Endothelial cell of umbilical vein (primary cell): Measurements from ENCODE around the gene SLC35E4. TPM values are rescaled to one million over a fixed set of nuclear protein-coding genes. Genes with fewer than 3 reads are reported as not detected.

Source experiments
- BruUV-seq: library from RNA; stranded (reverse); fragments of 400-500 nt; replicated peaks from 2 replicates; lab custom pipeline; 2021; lab: Mats Ljungman, UMichigan
- CTCF ChIA-PET: fragments of 300-600, 350-600 bp; sonication (Branson Sonifier 250); formaldehyde crosslinking; loops from one replicate; lab custom pipeline; 2021; ENCODE audit warnings: antibody characterized with exemption, inconsistent platforms; lab: Charles Lee
- POLR2A ChIA-PET: fragments of 300-600, 350-600 bp; sonication (Branson Sonifier 250); formaldehyde crosslinking; loops from one replicate; lab custom pipeline; 2021; ENCODE audit warnings: antibody characterized with exemption, inconsistent platforms; lab: Charles Lee
- DNase-seq: peaks from one replicate; pipeline ENCODE4 v3.0.0-alpha.2; 2011; ENCODE audit warnings: low read depth, low spot score
- FAIRE-seq: peaks from 2 replicates; lab custom pipeline; 2011; peaks lifted over from hg19 to GRCh38; lab: Jason Lieb, UNC
- H2AFZ ChIP-seq: 2 replicates; pipeline ENCODE4 v1.6.0; 2012; ENCODE audit warnings: low read depth, low read length, control low read depth, inconsistent platforms
- H3K27ac ChIP-seq: 2 replicates; pipeline ENCODE4 v1.5.1; 2011; ENCODE audit warnings: low read depth, mild to moderate bottlenecking, control low read depth, low read length, moderate library complexity; ENCODE audit not compliant: insufficient read depth
- H3K27me3 ChIP-seq, 2 experiments: 2 replicates each; pipeline versions ENCODE4 v1.6.0 to v1.6.1; 2011; ENCODE audit warnings: low read length in 2 of 2, mixed read lengths in 1 of 2; ENCODE audit not compliant: control insufficient read depth in 2 of 2, insufficient read depth in 2 of 2
- H3K36me3 ChIP-seq, 2 experiments: 2 replicates in 1 of 2; 3 replicates in 1 of 2; pipeline ENCODE4 v1.5.1; 2011; ENCODE audit warnings: low read length in 2 of 2, mild to moderate bottlenecking in 1 of 2, moderate library complexity in 1 of 2; ENCODE audit not compliant: control insufficient read depth in 2 of 2, insufficient read depth in 2 of 2; ENCODE audit errors: extremely low read depth in 1 of 2
- H3K4me1 ChIP-seq: 3 replicates; pipeline ENCODE4 v1.5.1; 2011; ENCODE audit warnings: mild to moderate bottlenecking, low read length; ENCODE audit not compliant: control insufficient read depth, insufficient read depth; ENCODE audit errors: extremely low read depth
- H3K4me2 ChIP-seq: 2 replicates; pipeline ENCODE4 v1.6.1; 2011; ENCODE audit warnings: low read length, control low read depth, mixed read lengths; ENCODE audit not compliant: insufficient read depth
- H3K4me3 ChIP-seq, 3 experiments: fragments of 200-600 bp in 1 of 3; sonication (generic), shearing (Covaris generic) in 1 of 3; replicated peaks in 1 of 3; 2 replicates each; pipeline ENCODE4 v1.5.1; 2011 to 2016; ENCODE audit warnings: control low read depth in 3 of 3, low read length in 3 of 3, mild to moderate bottlenecking in 2 of 3, inconsistent platforms in 1 of 3, low read depth in 1 of 3, moderate library complexity in 1 of 3; ENCODE audit not compliant: insufficient read depth in 1 of 3
- H3K79me2 ChIP-seq: 2 replicates; pipeline ENCODE4 v1.6.0; 2012; ENCODE audit warnings: low read length, inconsistent platforms; ENCODE audit not compliant: control insufficient read depth, insufficient read depth
- H3K9ac ChIP-seq: replicated peaks from 2 replicates; pipeline ENCODE3; 2011; ENCODE audit warnings: low read length, control low read depth; ENCODE audit not compliant: insufficient read depth; ENCODE audit errors: extremely low read depth
- H3K9me1 ChIP-seq: replicated peaks from 3 replicates; pipeline ENCODE4 v1.6.0; 2011; ENCODE audit warnings: mild to moderate bottlenecking, low read length; ENCODE audit not compliant: control insufficient read depth, insufficient read depth; ENCODE audit errors: extremely low read depth
- H3K9me3 ChIP-seq: replicated peaks from 2 replicates; pipeline ENCODE4 v1.5.1; 2012; ENCODE audit warnings: low read length, inconsistent platforms; ENCODE audit not compliant: control insufficient read depth, insufficient read depth
- H4K20me1 ChIP-seq: replicated peaks from 2 replicates; pipeline ENCODE3; 2011; ENCODE audit warnings: mild to moderate bottlenecking, low read length; ENCODE audit not compliant: control insufficient read depth, insufficient read depth; ENCODE audit errors: extremely low read depth
- EZH2 ChIP-seq: IDR thresholded peaks from 2 replicates; pipeline ENCODE4 v1.6.1; 2012; ENCODE audit warnings: borderline replicate concordance, low read depth, mild to moderate bottlenecking, moderate library complexity, low read length, inconsistent platforms; ENCODE audit not compliant: severe bottlenecking
- FOS ChIP-seq: IDR thresholded peaks from 2 replicates; pipeline ENCODE4 v1.6.1; 2011; ENCODE audit warnings: mild to moderate bottlenecking, low read length, moderate library complexity, borderline replicate concordance; ENCODE audit not compliant: insufficient read depth
- GATA2 ChIP-seq: IDR thresholded peaks from 2 replicates; pipeline ENCODE4 v1.7.0; 2011; ENCODE audit warnings: low read depth, mild to moderate bottlenecking, moderate library complexity, mixed read lengths, low read length; ENCODE audit not compliant: insufficient read length, insufficient read depth
- JUN ChIP-seq: IDR thresholded peaks from 2 replicates; pipeline ENCODE4 v1.6.1; 2011; ENCODE audit warnings: borderline replicate concordance, low read depth; ENCODE audit not compliant: insufficient read length, insufficient read depth
- MAX ChIP-seq: IDR thresholded peaks from 2 replicates; pipeline ENCODE4 v1.6.1; 2011; ENCODE audit not compliant: insufficient read depth, insufficient read length
- MYC ChIP-seq: IDR thresholded peaks from one replicate; pipeline ENCODE4 v1.6.1; 2011; ENCODE audit warnings: mild to moderate bottlenecking, low read depth, low read length
- POLR2A ChIP-seq: IDR thresholded peaks from 2 replicates; pipeline ENCODE4 v1.6.1; 2012; ENCODE audit warnings: low read depth, mild to moderate bottlenecking, control low read depth, low read length
- POLR2AphosphoS5 ChIP-seq: IDR thresholded peaks from 2 replicates; pipeline ENCODE4 v1.6.1; 2012; ENCODE audit warnings: low read depth, mild to moderate bottlenecking, control low read depth, low read length, moderate library complexity; ENCODE audit not compliant: insufficient read depth
- dilution Hi-C: fragments of 300-500 bp; cut with MboI; formaldehyde crosslinking; loops from one replicate; pipeline ENCODE4 v1.15.0; 2019; ENCODE audit warnings: low sequenced_read_pairs; ENCODE audit not compliant: extremely low pct_ligation_motif_present
- intact Hi-C: fragments of 100-400 bp; cut with micrococcal nuclease; formaldehyde crosslinking; loops from one replicate; pipeline ENCODE4 v1.10.0; 2022
- polyA plus RNA-seq, 4 experiments: library from polyadenylated mRNA; depleted of rRNA in 3 of 4; stranded (reverse) in 3 of 4; unstranded in 1 of 4; fragments of >200 nt; gene quantifications; 2 replicates each; pipeline versions ENCODE4 v1.2.1 to v1.2.3, GENCODE V29; 2011 to 2012; ENCODE audit warnings: missing spikeins in 1 of 4
- total RNA-seq: library from RNA; stranded (reverse); gene quantifications from 2 replicates; pipeline ENCODE4 v1.2.3, GENCODE V29; 2021
- TF ChIP-seq, protein P1 (sequence below), 2 donors: IDR thresholded peaks; 1 replicate in 1 of 2; 2 replicates in 1 of 2; pipeline ENCODE4 v1.5.1; 2011; ENCODE audit warnings: low read length in 2 of 2, mild to moderate bottlenecking in 2 of 2, moderate library complexity in 2 of 2, control low read depth in 1 of 2, inconsistent platforms in 1 of 2, low read depth in 1 of 2; ENCODE audit not compliant: insufficient read depth in 1 of 2; ENCODE audit errors: extremely low read depth in 1 of 2

The SLC35E4 gene
- total and polyA plus RNA-seq, 2 donors (not counting 3 experiments of a cell fraction or from before 2014, with no cell fraction given): 10.7 to 15.3 TPM

DNA sequence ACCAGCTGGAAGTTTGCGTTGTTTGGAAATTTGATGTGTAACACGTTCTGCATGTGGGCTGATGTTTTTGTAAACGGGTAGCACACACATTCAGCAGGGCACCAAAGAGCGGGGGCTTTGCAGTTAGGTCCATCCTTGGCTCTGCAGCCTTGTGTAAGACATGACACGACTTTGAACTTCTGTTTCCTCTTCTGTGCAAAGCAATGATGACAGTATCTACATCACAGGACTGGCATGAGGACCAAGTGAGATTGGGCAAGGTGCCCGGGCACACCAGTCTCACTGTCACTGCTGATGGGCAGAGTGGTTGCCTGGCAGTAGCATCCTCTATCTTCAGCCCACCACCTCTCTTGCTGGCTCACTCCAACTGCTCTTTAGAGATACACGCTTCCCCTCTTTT is 25.3 kb upstream of the SLC35E4 start:
- H3K4me3 ChIP-seq: no peak overlapping the region
- FAIRE-seq (no peak), DNase-seq (no peak)
- H3K9me3 ChIP-seq: no peaks in the 10 kb centered on the region
- H3K36me3 ChIP-seq: peaks cover 0 to 25% of the 10 kb centered on the region in 2 experiments
- dilution Hi-C loops: no loop called here
- no peak overlapping the region for H3K27ac ChIP-seq
- intact Hi-C loops: no loop called here
- TF ChIP-seq, protein P1, sequence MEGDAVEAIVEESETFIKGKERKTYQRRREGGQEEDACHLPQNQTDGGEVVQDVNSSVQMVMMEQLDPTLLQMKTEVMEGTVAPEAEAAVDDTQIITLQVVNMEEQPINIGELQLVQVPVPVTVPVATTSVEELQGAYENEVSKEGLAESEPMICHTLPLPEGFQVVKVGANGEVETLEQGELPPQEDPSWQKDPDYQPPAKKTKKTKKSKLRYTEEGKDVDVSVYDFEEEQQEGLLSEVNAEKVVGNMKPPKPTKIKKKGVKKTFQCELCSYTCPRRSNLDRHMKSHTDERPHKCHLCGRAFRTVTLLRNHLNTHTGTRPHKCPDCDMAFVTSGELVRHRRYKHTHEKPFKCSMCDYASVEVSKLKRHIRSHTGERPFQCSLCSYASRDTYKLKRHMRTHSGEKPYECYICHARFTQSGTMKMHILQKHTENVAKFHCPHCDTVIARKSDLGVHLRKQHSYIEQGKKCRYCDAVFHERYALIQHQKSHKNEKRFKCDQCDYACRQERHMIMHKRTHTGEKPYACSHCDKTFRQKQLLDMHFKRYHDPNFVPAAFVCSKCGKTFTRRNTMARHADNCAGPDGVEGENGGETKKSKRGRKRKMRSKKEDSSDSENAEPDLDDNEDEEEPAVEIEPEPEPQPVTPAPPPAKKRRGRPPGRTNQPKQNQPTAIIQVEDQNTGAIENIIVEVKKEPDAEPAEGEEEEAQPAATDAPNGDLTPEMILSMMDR (IDR thresholded peaks at IDR 0.05; ENCODE audit: extremely low read depth in 1 of 2, insufficient read depth in 1 of 2, low read depth in 1 of 2, low read length in 2 of 2): no peak
- TF ChIP-seq FOS (no peak), POLR2AphosphoS5 (no peak), JUN (no peak), POLR2A (no peak), MYC (no peak), EZH2 (no peak), MAX (no peak), GATA2 (no peak)
- H4K20me1 ChIP-seq: no peaks in the 10 kb centered on the region
- H3K79me2 ChIP-seq: no peaks in the 10 kb centered on the region
- H3K4me2 ChIP-seq: no peak overlapping the region
- no peak overlapping the region for H3K9ac ChIP-seq
- no peaks in the 10 kb centered on the region for H3K9me1 ChIP-seq
- BruUV-seq: no TSS peak
- no peaks in the 10 kb centered on the region for H3K27me3 ChIP-seq
- POLR2A ChIA-PET: no interaction called here
- peaks cover 37% of the 10 kb centered on the region for H3K4me1 ChIP-seq
- no peak overlapping the region for H2AFZ ChIP-seq
- CTCF ChIA-PET: interaction anchor here (0.9 to 5.2 kb wide), 5 partner anchors 10 to 322 kb away, joined by 3 to 59 read pairs (median 3); partner anchors contain the start of gene SLC35E4
